Epithelial cell of proximal tubule (primary cell): ENCODE results near the gene EXOC6. TPM values are rescaled to one million over a fixed set of nuclear protein-coding genes. Genes with fewer than 3 reads are reported as not detected.

Experiments
- DNase-seq: peaks from one replicate; pipeline ENCODE4 v3.0.0-alpha.2; 2011; ENCODE audit warnings: low read depth
- H3K4me3 ChIP-seq: 2 replicates; pipeline ENCODE4 v1.5.1; 2011; ENCODE audit warnings: low read depth, mild to moderate bottlenecking, low read length
- CTCF ChIP-seq: conservative IDR thresholded peaks from 2 replicates; pipeline ENCODE4 v1.5.1; 2012; ENCODE audit warnings: low read depth, mild to moderate bottlenecking, low read length
- total RNA-seq: library from RNA; depleted of rRNA; stranded (reverse); fragments of >200 nt; gene quantifications from 2 replicates; pipeline ENCODE4 v1.2.3, GENCODE V29; 2015

EXOC6 gene
- total RNA-seq, 1 donor from 2014 or later: 12.1 TPM

GRCh38 chr10:92914478-92915325 lies 66.4 kb downstream of the EXOC6 start:
- no peak overlapping the region for H3K4me3 ChIP-seq
- peak; percentile 4 for DNase-seq
- TF ChIP-seq CTCF: peak; percentile 88

- DNase-seq: no peak
- TF ChIP-seq CTCF: no peak
- H3K4me3 ChIP-seq: no peak overlapping the region
Measured at GRCh38 chr10:92915892-92916291, 67.6 kb downstream of the EXOC6 start.

GRCh38 chr10:92916433-92916832 lies 68.1 kb downstream of the EXOC6 start:
- H3K4me3 ChIP-seq: no peak overlapping the region
- no peak for TF ChIP-seq CTCF
- DNase-seq: no peak

GRCh38 chr10:92918603-92919002 lies 70.3 kb downstream of the EXOC6 start:
- no peak for DNase-seq
- no peak overlapping the region for H3K4me3 ChIP-seq
- no peak for TF ChIP-seq CTCF

- H3K4me3 ChIP-seq: no peak overlapping the region
- DNase-seq: no peak
- no peak for TF ChIP-seq CTCF
Measured at GRCh38 chr10:92920866-92921265, 72.5 kb downstream of the EXOC6 start.

GRCh38 chr10:92923416-92923815 lies 75.1 kb downstream of the EXOC6 start:
- DNase-seq: no peak
- no peak overlapping the region for H3K4me3 ChIP-seq
- TF ChIP-seq CTCF: no peak

GRCh38 chr10:92929896-92930295 lies 81.6 kb downstream of the EXOC6 start:
- DNase-seq: no peak
- TF ChIP-seq CTCF: no peak
- H3K4me3 ChIP-seq: no peak overlapping the region
